T-cell (primary cell): Measurements from ENCODE around the gene WNT7A. TPM values are rescaled to one million over a fixed set of nuclear protein-coding genes. Genes with fewer than 3 reads are reported as not detected.
A peak's percentile ranks its signal among the peaks of the same experiment; 100 is the strongest.

Experiments
- ATAC-seq, 4 experiments: fragments of 200-7000 bp in 3 of 4; fragments of 150-1000 bp in 1 of 4; cut with Tn5 transposase; replicated peaks in 1 of 4; 1 replicate in 3 of 4; 2 replicates in 1 of 4; pipeline ENCODE4 v1.10.0; 2021; ENCODE audit warnings: moderate library complexity in 3 of 4, mild to moderate bottlenecking in 2 of 4, moderate number of reproducible peaks in 1 of 4
- CTCF ChIA-PET, 2 donors: fragments of 300-600 bp; sonication (Branson Sonifier 250); formaldehyde crosslinking; loops; one replicate each; lab custom pipeline; 2022; ENCODE audit warnings: antibody characterized with exemption in 2 of 2; lab: Charles Lee
- POLR2A ChIA-PET, 2 donors: fragments of 300-600 bp; sonication (Branson Sonifier 250); formaldehyde crosslinking; loops; one replicate each; lab custom pipeline; 2022; ENCODE audit warnings: antibody characterized with exemption in 2 of 2; lab: Charles Lee
- DNase-seq, 35 experiments: peaks; one replicate each; pipeline versions ENCODE4 v3.0.0 to v3.0.0-alpha.2; 2013 to 2023
- H3K27ac ChIP-seq: one replicate; pipeline ENCODE4 v1.5.1; 2013; ENCODE audit warnings: low read length
- H3K27me3 ChIP-seq, 2 experiments: replicated peaks in 1 of 2; 1 replicate in 1 of 2; 2 replicates in 1 of 2; pipeline versions ENCODE4 v1.6.1 to v1.7.0; 2013; ENCODE audit warnings: low read length in 1 of 2, mixed read lengths in 1 of 2; ENCODE audit not compliant: control insufficient read depth in 2 of 2, insufficient read depth in 2 of 2; ENCODE audit errors: extremely low read depth in 1 of 2
- H3K36me3 ChIP-seq, 2 donors: 1 replicate in 1 of 2; 2 replicates in 1 of 2; pipeline versions ENCODE4 v1.6.1 to v1.7.0; 2013; ENCODE audit warnings: low read length in 1 of 2; ENCODE audit not compliant: control insufficient read depth in 2 of 2, insufficient read depth in 1 of 2; ENCODE audit errors: extremely low read depth in 1 of 2
- H3K4me1 ChIP-seq, 2 experiments: 1 replicate in 1 of 2; 2 replicates in 1 of 2; pipeline versions ENCODE4 v1.6.1 to v1.7.0; 2013; ENCODE audit warnings: low read length in 2 of 2, mixed read lengths in 1 of 2; ENCODE audit not compliant: insufficient read depth in 2 of 2, control insufficient read depth in 1 of 2; ENCODE audit errors: extremely low read depth in 1 of 2
- H3K4me3 ChIP-seq, 2 donors: 1 replicate in 1 of 2; 2 replicates in 1 of 2; pipeline versions ENCODE4 v1.5.1 to v1.7.0; 2013; ENCODE audit warnings: mild to moderate bottlenecking in 2 of 2, low read length in 1 of 2, moderate library complexity in 1 of 2; ENCODE audit not compliant: control insufficient read depth in 1 of 2; ENCODE audit errors: extremely low read depth in 1 of 2
- H3K9me3 ChIP-seq: 2 replicates; pipeline ENCODE4 v1.7.0; 2013
- H3K27ac Mint-ChIP-seq, 2 donors: one replicate each; pipeline ENCODE4 v1.8.0; 2020 to 2021; ENCODE audit warnings: mild to moderate bottlenecking in 2 of 2, mixed read lengths in 2 of 2
- H3K27me3 Mint-ChIP-seq, 2 donors: one replicate each; pipeline ENCODE4 v1.8.0; 2021 to 2022; ENCODE audit warnings: mixed read lengths in 2 of 2
- H3K36me3 Mint-ChIP-seq: one replicate; pipeline ENCODE4 v1.8.0; 2021; ENCODE audit warnings: mixed read lengths
- H3K4me1 Mint-ChIP-seq, 3 donors: one replicate each; pipeline ENCODE4 v1.8.0; 2020 to 2022; ENCODE audit warnings: mixed read lengths in 3 of 3, mild to moderate bottlenecking in 1 of 3
- H3K4me3 Mint-ChIP-seq, 3 donors: one replicate each; pipeline ENCODE4 v1.8.0; 2020 to 2022; ENCODE audit warnings: mild to moderate bottlenecking in 3 of 3, mixed read lengths in 3 of 3, moderate library complexity in 3 of 3
- H3K9me3 Mint-ChIP-seq, 3 donors: one replicate each; pipeline ENCODE4 v1.8.0; 2020 to 2022; ENCODE audit warnings: mixed read lengths in 3 of 3
- WGBS: methylation state at CpG from one replicate; pipeline ENCODE4 v1.1.5; 2013; ENCODE audit warnings: missing lambda C conversion rate; ENCODE audit not compliant: insufficient coverage; 5-methylcytosine and 5-hydroxymethylcytosine counted together
- total RNA-seq, 35 experiments: library from RNA in 6 of 35; stranded (reverse) in 6 of 35; fragments of 120-200 nt in 1 of 35; gene quantifications; one replicate each; pipeline versions ENCODE4 v1.2.1 to v1.2.4 and lab custom pipeline; 2013 to 2026

The WNT7A gene
- total RNA-seq, 5 donors from 2014 or later (not counting 1 experiment from before 2014, with no cell fraction given): 8.2 to 15.4 (median 11.7) TPM

GRCh38 chr3:13894096-13894806 is 14.4 kb upstream of the WNT7A start:
- H3K27me3 Mint-ChIP-seq: peaks cover 0 to 2% of the 10 kb centered on the region in 2 donors
- no peak for ATAC-seq
- Histone ChIP-seq H3K4me1 (peaks cover 13 to 50% of the 10 kb centered on the region in 2 experiments), H3K27me3 (no peaks in the 10 kb centered on the region), H3K36me3 (no peaks in the 10 kb centered on the region), H3K9me3 (no peaks in the 10 kb centered on the region), H3K27ac (no peak overlapping the region), H3K4me3 (no peak overlapping the region)
- peaks cover 11% of the 10 kb centered on the region for H3K36me3 Mint-ChIP-seq
- ChIA-PET POLR2A (interaction anchor here in 1 of 2 donors (0.6 kb wide), 1 partner anchor 756 kb away, joined by 6 read pairs; no protein-coding TSS in a partner anchor), CTCF (interaction anchor here in 1 of 2 donors (1.2 kb wide), 2 partner anchors 9 to 237 kb away, joined by 3 to 4 read pairs; no protein-coding TSS in a partner anchor)
- peak overlapping the region in 2 of 3 donors; percentile 88 to 92 for H3K4me3 Mint-ChIP-seq
- H3K9me3 Mint-ChIP-seq: peaks cover 3 to 10% (median 4%) of the 10 kb centered on the region in 3 donors
- peaks cover 33 to 51% (median 39%) of the 10 kb centered on the region in 3 donors for H3K4me1 Mint-ChIP-seq
- WGBS: 96% methylated on average over 12 of the region's 13 CpGs
- peak overlapping the region in 1 of 2 donors; percentile 3 for H3K27ac Mint-ChIP-seq
- no peak for DNase-seq

- Histone ChIP-seq H3K36me3 (no peaks in the 10 kb centered on the region), H3K27me3 (no peaks in the 10 kb centered on the region), H3K9me3 (no peaks in the 10 kb centered on the region), H3K4me3 (no peak overlapping the region), H3K27ac (peak overlapping the region; percentile 66), H3K4me1 (peaks cover 13 to 50% of the 10 kb centered on the region in 2 experiments)
- ChIA-PET CTCF (interaction anchor here in 1 of 2 donors (0.6 kb wide), 1 partner anchor 308 kb away, joined by 3 read pairs; no protein-coding TSS in a partner anchor), POLR2A (no interaction called here)
- Mint-ChIP-seq H3K4me1 (peaks cover 33 to 54% (median 40%) of the 10 kb centered on the region in 3 donors), H3K27ac (peak overlapping the region; percentile 48 to 97), H3K27me3 (no peaks in the 10 kb centered on the region), H3K36me3 (no peaks in the 10 kb centered on the region), H3K9me3 (no peaks in the 10 kb centered on the region), H3K4me3 (no peak overlapping the region)
- no CpG with 5 or more reads among the region's 2 CpGs for WGBS
- no peak for ATAC-seq
- no peak for DNase-seq
Measured at GRCh38 chr3:13892304-13892703, 12.4 kb upstream of the WNT7A start.

DNA sequence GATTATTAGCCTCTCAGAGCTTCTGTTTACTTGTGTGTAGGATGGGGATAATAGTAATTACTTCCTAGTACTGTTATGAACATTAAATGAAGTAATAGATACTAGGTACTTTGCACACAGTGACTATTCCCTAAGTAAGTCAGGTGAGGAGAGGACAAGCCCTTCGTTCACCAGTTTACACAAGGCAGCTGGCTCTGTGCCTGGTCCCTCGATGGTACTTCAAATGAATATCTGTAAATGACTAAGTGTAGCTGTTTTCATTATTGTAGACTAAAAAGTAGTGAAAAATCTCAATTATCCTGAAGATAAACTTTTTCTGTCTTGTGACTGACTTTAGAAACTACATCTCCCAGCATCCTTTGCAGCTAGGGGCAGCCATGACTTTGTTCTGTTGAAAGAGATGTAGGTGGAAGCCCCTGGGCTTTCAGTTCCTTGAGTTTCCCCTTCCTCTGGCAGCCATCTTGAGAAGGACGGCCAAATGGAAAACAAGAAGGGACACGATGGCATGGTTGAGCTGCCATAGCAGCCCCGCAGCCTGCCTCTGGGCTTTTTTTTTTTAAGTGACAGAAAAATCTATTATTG is 11.7 kb upstream of the WNT7A start:
- Histone ChIP-seq H3K27me3 (no peaks in the 10 kb centered on the region), H3K4me1 (peaks cover 13 to 49% of the 10 kb centered on the region in 2 experiments), H3K9me3 (no peaks in the 10 kb centered on the region), H3K4me3 (no peak overlapping the region), H3K27ac (peak overlapping the region; percentile 66), H3K36me3 (no peaks in the 10 kb centered on the region)
- WGBS: no CpG with 5 or more reads among the region's 5 CpGs
- H3K36me3 Mint-ChIP-seq: no peaks in the 10 kb centered on the region
- no peaks in the 10 kb centered on the region for H3K27me3 Mint-ChIP-seq
- POLR2A ChIA-PET: interaction anchor here in 1 of 2 donors (0.7 kb wide), 1 partner anchor 287 kb away, joined by 3 read pairs; the partner anchor contains the start of gene LSM3
- H3K4me1 Mint-ChIP-seq: peaks cover 30 to 54% (median 39%) of the 10 kb centered on the region in 3 donors
- CTCF ChIA-PET: interaction anchor here in 1 of 2 donors (0.5 to 0.9 kb wide), 2 partner anchors 233 to 394 kb away, joined by 4 to 6 read pairs; no protein-coding TSS in a partner anchor
- no peaks in the 10 kb centered on the region for H3K9me3 Mint-ChIP-seq
- DNase-seq: peak in 1 of 35 experiments; percentile 51
- H3K27ac Mint-ChIP-seq: peak overlapping the region; percentile 93 to 97
- no peak for ATAC-seq
- peak overlapping the region in 2 of 3 donors; percentile 53 to 72 for H3K4me3 Mint-ChIP-seq

DNA sequence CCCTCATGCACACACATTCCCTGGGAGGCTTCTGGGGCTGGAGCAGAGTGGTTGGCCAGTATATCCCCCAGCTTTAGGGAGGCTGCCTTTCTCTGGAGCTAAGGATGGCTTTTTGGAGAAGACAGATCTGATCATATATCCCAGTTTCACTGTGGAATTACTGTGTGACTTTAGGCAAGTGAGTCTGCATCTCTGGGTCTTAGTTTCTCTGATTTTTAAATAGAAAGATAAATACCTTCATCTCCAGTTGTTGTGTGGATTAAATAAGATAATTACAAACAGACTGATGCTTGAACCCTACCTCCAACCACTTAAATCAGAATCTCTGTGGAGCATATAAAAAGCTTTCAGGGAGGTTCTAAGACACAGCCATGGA is 11.1 kb upstream of the WNT7A start:
- no peaks in the 10 kb centered on the region for H3K27me3 Mint-ChIP-seq
- POLR2A ChIA-PET: no interaction called here
- H3K9me3 ChIP-seq: no peaks in the 10 kb centered on the region
- H3K4me3 Mint-ChIP-seq: peak overlapping the region; percentile 41 to 72 (median 53)
- H3K27ac Mint-ChIP-seq: peak overlapping the region; percentile 93 to 97
- H3K4me1 ChIP-seq: peaks cover 9 to 43% of the 10 kb centered on the region in 2 experiments
- no peak overlapping the region for H3K4me3 ChIP-seq
- H3K9me3 Mint-ChIP-seq: no peaks in the 10 kb centered on the region
- ATAC-seq: no peak
- H3K4me1 Mint-ChIP-seq: peaks cover 25 to 49% (median 36%) of the 10 kb centered on the region in 3 donors
- no peaks in the 10 kb centered on the region for H3K36me3 Mint-ChIP-seq
- DNase-seq: no peak
- CTCF ChIA-PET: interaction anchor here in 1 of 2 donors (0.5 to 1.6 kb wide), 4 partner anchors 11 to 394 kb away, joined by 3 to 6 read pairs (median 5); partner anchors contain the start of gene WNT7A
- H3K36me3 ChIP-seq: no peaks in the 10 kb centered on the region
- H3K27ac ChIP-seq: peak overlapping the region; percentile 66
- no peaks in the 10 kb centered on the region for H3K27me3 ChIP-seq

DNA sequence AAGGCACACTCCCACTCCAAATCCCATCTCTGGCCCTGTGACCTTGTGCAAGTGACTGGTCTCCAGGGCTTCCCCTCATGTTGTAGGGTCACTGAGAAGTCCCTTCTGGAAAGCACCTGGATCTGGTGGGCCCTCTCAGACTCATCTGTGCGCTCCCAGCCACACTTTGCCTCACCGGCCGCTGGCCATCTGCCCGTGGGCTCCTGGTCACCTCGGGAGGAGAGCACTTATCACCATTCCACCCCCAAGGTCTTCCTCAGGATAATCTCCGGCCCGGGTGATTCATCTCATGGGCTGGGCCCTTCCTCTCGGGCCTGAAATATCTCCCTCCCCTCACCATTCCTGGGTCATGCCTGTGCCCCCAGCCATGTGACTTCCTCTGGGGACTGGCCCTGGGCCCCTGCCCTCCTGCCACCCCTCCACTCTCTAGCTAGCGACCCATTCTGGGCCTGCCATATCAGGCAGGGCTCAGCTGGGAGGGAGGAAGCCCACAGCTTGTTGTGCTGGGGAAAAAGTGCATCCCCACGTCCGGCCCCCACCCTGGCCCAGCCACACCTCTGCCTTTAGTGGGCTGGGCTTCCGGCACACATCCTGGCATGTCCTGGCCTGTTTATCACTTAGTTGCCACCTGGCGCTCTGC is 10.6 kb upstream of the WNT7A start:
- H3K36me3 Mint-ChIP-seq: no peaks in the 10 kb centered on the region
- CTCF ChIA-PET: interaction anchor here in 1 of 2 donors (0.6 to 1.6 kb wide), 3 partner anchors 10 to 244 kb away, joined by 3 to 6 read pairs (median 3); partner anchors contain the start of gene WNT7A
- no peaks in the 10 kb centered on the region for H3K27me3 Mint-ChIP-seq
- no peaks in the 10 kb centered on the region for H3K36me3 ChIP-seq
- ATAC-seq (peak; percentile 36 to 73 (median 70)), DNase-seq (peak in 34 of 35 experiments; percentile 32 to 79 (median 58))
- H3K27me3 ChIP-seq: no peaks in the 10 kb centered on the region
- H3K4me1 ChIP-seq: peaks cover 5 to 38% of the 10 kb centered on the region in 2 experiments
- 32% methylated on average over 11 of the region's 13 CpGs for WGBS
- H3K9me3 Mint-ChIP-seq: no peaks in the 10 kb centered on the region
- no peak overlapping the region for H3K4me3 ChIP-seq
- peak overlapping the region; percentile 41 to 72 (median 53) for H3K4me3 Mint-ChIP-seq
- peak overlapping the region; percentile 66 for H3K27ac ChIP-seq
- POLR2A ChIA-PET: no interaction called here
- peaks cover 20 to 47% (median 33%) of the 10 kb centered on the region in 3 donors for H3K4me1 Mint-ChIP-seq
- H3K27ac Mint-ChIP-seq: peak overlapping the region; percentile 93 to 97
- H3K9me3 ChIP-seq: no peaks in the 10 kb centered on the region
